Muscle layer of colon (tissue), 2 donors: ENCODE measurements around the gene RBBP8.

Experiments used
- H3K27ac ChIP-seq: one replicate; pipeline ENCODE4 v1.7.0; 2013; ENCODE audit warnings: low read depth, mild to moderate bottlenecking, low read length, moderate library complexity
- H3K27me3 ChIP-seq, 2 donors: one replicate each; pipeline ENCODE4 v1.7.0; 2013; ENCODE audit warnings: low read length in 2 of 2, mild to moderate bottlenecking in 2 of 2; ENCODE audit not compliant: insufficient read depth in 2 of 2, control insufficient read depth in 1 of 2
- H3K36me3 ChIP-seq: one replicate; pipeline ENCODE4 v1.7.0; 2013; ENCODE audit warnings: mild to moderate bottlenecking, low read length; ENCODE audit not compliant: insufficient read depth
- H3K4me1 ChIP-seq: one replicate; pipeline ENCODE4 v1.7.0; 2013; ENCODE audit warnings: mild to moderate bottlenecking, low read length; ENCODE audit not compliant: insufficient read depth
- H3K4me3 ChIP-seq, 2 donors: one replicate each; pipeline ENCODE4 v1.7.0; 2013; ENCODE audit warnings: low read length in 2 of 2, low read depth in 1 of 2, mild to moderate bottlenecking in 1 of 2, moderate library complexity in 1 of 2
- H3K9ac ChIP-seq: one replicate; pipeline ENCODE4 v1.7.0; 2013; ENCODE audit warnings: low read length
- H3K9me3 ChIP-seq: one replicate; pipeline ENCODE4 v1.7.0; 2013; ENCODE audit warnings: mild to moderate bottlenecking, low read length
- donor health status: abdominal sarcoma.
- donor health status: Adenocarcinoma of cecum.

Gene RBBP8

GRCh38 chr18:22921772-22922171 is 11.4 kb upstream of the RBBP8 start:
- H3K4me1 ChIP-seq, result no peaks in the 10 kb centered on the region
- no peaks in the 10 kb centered on the region for H3K36me3 ChIP-seq
- H3K27ac ChIP-seq, result no peak overlapping the region
- no peaks in the 10 kb centered on the region for H3K9me3 ChIP-seq
- H3K27me3 ChIP-seq, result no peaks in the 10 kb centered on the region
- no peak overlapping the region for H3K9ac ChIP-seq
- H3K4me3 ChIP-seq, result no peak overlapping the region

GRCh38 chr18:22924589-22924988 is 8.5 kb upstream of the RBBP8 start:
- Histone ChIP-seq H3K9me3 (no peaks in the 10 kb centered on the region), H3K27ac (no peak overlapping the region), H3K36me3 (no peaks in the 10 kb centered on the region), H3K4me3 (no peak overlapping the region), H3K9ac (no peak overlapping the region), H3K4me1 (no peaks in the 10 kb centered on the region), H3K27me3 (no peaks in the 10 kb centered on the region)

GRCh38 chr18:22926454-22926853 is 6.7 kb upstream of the RBBP8 start:
- no peaks in the 10 kb centered on the region for H3K36me3 ChIP-seq
- H3K4me3 ChIP-seq, result no peak overlapping the region
- H3K27ac ChIP-seq, result no peak overlapping the region
- no peaks in the 10 kb centered on the region for H3K27me3 ChIP-seq
- H3K9ac ChIP-seq, result no peak overlapping the region
- H3K4me1 ChIP-seq, result no peaks in the 10 kb centered on the region
- H3K9me3 ChIP-seq, result no peaks in the 10 kb centered on the region

- Histone ChIP-seq H3K4me3 (no peak overlapping the region), H3K36me3 (no peaks in the 10 kb centered on the region), H3K9ac (no peak overlapping the region), H3K27me3 (no peaks in the 10 kb centered on the region), H3K4me1 (no peaks in the 10 kb centered on the region), H3K27ac (no peak overlapping the region), H3K9me3 (no peaks in the 10 kb centered on the region)
Measured at GRCh38 chr18:22928339-22928738, 4.8 kb upstream of the RBBP8 start.

- H3K9ac ChIP-seq, result no peak overlapping the region
- peaks cover 3% of the 10 kb centered on the region for H3K4me1 ChIP-seq
Measured at GRCh38 chr18:22930089-22930713, 2.9 kb upstream of the RBBP8 start.

GRCh38 chr18:22932885-22933205 is 283 bp upstream of the RBBP8 start:
- H3K4me3 ChIP-seq, result peak overlapping the region; percentile 70 to 93
- no peaks in the 10 kb centered on the region for H3K9me3 ChIP-seq
- peak overlapping the region; percentile 95 for H3K27ac ChIP-seq
- H3K36me3 ChIP-seq, result no peaks in the 10 kb centered on the region
- peak overlapping the region; percentile 85 for H3K9ac ChIP-seq
- no peaks in the 10 kb centered on the region for H3K27me3 ChIP-seq
- peaks cover 3% of the 10 kb centered on the region for H3K4me1 ChIP-seq

More at GRCh38 chr18:22930089-22930713, 2.9 kb upstream of the RBBP8 start:
- Histone ChIP-seq H3K27ac (no peak overlapping the region), H3K36me3 (no peaks in the 10 kb centered on the region), H3K27me3 (no peaks in the 10 kb centered on the region), H3K4me3 (no peak overlapping the region), H3K9me3 (no peaks in the 10 kb centered on the region)

GRCh38 chr18:22933966-22934423 is 867 bp downstream of the RBBP8 start:
- Histone ChIP-seq H3K9me3 (no peaks in the 10 kb centered on the region), H3K9ac (peak overlapping the region; percentile 85), H3K27me3 (no peaks in the 10 kb centered on the region), H3K4me3 (peak overlapping the region; percentile 70 to 93), H3K36me3 (no peaks in the 10 kb centered on the region), H3K27ac (peak overlapping the region; percentile 95), H3K4me1 (peaks cover 3% of the 10 kb centered on the region)

GRCh38 chr18:22934789-22935188 is 1.7 kb downstream of the RBBP8 start:
- Histone ChIP-seq H3K36me3 (no peaks in the 10 kb centered on the region), H3K27ac (no peak overlapping the region), H3K9ac (no peak overlapping the region), H3K9me3 (no peaks in the 10 kb centered on the region), H3K4me1 (peaks cover 3% of the 10 kb centered on the region), H3K27me3 (no peaks in the 10 kb centered on the region), H3K4me3 (no peak overlapping the region)

GRCh38 chr18:22935431-22935830 is 2.3 kb downstream of the RBBP8 start:
- Histone ChIP-seq H3K9me3 (no peaks in the 10 kb centered on the region), H3K4me1 (peaks cover 3% of the 10 kb centered on the region), H3K4me3 (no peak overlapping the region), H3K9ac (no peak overlapping the region), H3K27ac (no peak overlapping the region), H3K36me3 (no peaks in the 10 kb centered on the region), H3K27me3 (no peaks in the 10 kb centered on the region)

- Histone ChIP-seq H3K4me3 (no peak overlapping the region), H3K9ac (no peak overlapping the region), H3K27ac (no peak overlapping the region), H3K4me1 (peaks cover 3% of the 10 kb centered on the region), H3K9me3 (no peaks in the 10 kb centered on the region), H3K36me3 (no peaks in the 10 kb centered on the region), H3K27me3 (no peaks in the 10 kb centered on the region)
Measured at GRCh38 chr18:22936515-22936914, 3.4 kb downstream of the RBBP8 start.

GRCh38 chr18:22939649-22940048 is 6.5 kb downstream of the RBBP8 start:
- no peak overlapping the region for H3K27ac ChIP-seq
- no peak overlapping the region for H3K9ac ChIP-seq
- H3K4me1 ChIP-seq, result no peaks in the 10 kb centered on the region
- no peak overlapping the region for H3K4me3 ChIP-seq
- no peaks in the 10 kb centered on the region for H3K9me3 ChIP-seq
- no peaks in the 10 kb centered on the region for H3K27me3 ChIP-seq
- H3K36me3 ChIP-seq, result no peaks in the 10 kb centered on the region

GRCh38 chr18:22943847-22944246 is 10.7 kb downstream of the RBBP8 start:
- H3K9ac ChIP-seq, result no peak overlapping the region
- no peak overlapping the region for H3K4me3 ChIP-seq
- H3K4me1 ChIP-seq, result no peaks in the 10 kb centered on the region
- no peaks in the 10 kb centered on the region for H3K9me3 ChIP-seq
- no peak overlapping the region for H3K27ac ChIP-seq
- H3K36me3 ChIP-seq, result no peaks in the 10 kb centered on the region
- no peaks in the 10 kb centered on the region for H3K27me3 ChIP-seq
